ENCODE results near the gene UBE2D2.

The UBE2D2 gene

DNA sequence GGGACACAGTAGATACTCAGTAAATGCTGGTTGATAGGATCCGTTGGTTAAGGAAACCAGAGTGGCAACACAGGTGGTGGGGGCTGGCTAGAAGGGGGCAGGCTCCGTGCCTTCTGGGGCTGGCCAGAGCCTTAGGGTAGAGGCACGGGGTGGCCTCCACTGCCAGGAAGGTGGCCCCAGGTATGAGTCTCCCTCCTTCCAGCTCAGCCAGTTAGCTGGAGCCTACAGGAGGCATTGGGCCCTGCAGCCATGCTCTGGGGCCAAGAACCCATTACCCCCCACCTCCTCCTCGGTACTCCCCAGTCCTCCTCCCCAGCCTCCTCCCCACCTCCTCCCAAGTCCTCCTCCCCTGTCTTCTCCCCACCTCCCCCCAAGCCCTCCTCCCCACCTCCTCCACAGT is 114.7 kb downstream of the UBE2D2 start:
- Histone ChIP-seq H3K4me3 (ENCODE audit: low read depth, low read length) (no peak overlapping the region), H3K27me3 (replicated peaks) (no peaks in the 10 kb centered on the region), H3K27ac (no peak overlapping the region), H3K36me3 (replicated peaks) (peaks cover 12% of the 10 kb centered on the region)
- TF ChIP-seq, protein P1, sequence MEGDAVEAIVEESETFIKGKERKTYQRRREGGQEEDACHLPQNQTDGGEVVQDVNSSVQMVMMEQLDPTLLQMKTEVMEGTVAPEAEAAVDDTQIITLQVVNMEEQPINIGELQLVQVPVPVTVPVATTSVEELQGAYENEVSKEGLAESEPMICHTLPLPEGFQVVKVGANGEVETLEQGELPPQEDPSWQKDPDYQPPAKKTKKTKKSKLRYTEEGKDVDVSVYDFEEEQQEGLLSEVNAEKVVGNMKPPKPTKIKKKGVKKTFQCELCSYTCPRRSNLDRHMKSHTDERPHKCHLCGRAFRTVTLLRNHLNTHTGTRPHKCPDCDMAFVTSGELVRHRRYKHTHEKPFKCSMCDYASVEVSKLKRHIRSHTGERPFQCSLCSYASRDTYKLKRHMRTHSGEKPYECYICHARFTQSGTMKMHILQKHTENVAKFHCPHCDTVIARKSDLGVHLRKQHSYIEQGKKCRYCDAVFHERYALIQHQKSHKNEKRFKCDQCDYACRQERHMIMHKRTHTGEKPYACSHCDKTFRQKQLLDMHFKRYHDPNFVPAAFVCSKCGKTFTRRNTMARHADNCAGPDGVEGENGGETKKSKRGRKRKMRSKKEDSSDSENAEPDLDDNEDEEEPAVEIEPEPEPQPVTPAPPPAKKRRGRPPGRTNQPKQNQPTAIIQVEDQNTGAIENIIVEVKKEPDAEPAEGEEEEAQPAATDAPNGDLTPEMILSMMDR (IDR thresholded peaks at IDR 0.05; ENCODE audit: low read depth, low read length, missing control alignments): peak; percentile 2
- no peak for DNase-seq
- in situ Hi-C loops (cut with HindIII; ENCODE audit: low pct_ligation_motif_present, low sequenced_read_pairs): no loop called here

DNA sequence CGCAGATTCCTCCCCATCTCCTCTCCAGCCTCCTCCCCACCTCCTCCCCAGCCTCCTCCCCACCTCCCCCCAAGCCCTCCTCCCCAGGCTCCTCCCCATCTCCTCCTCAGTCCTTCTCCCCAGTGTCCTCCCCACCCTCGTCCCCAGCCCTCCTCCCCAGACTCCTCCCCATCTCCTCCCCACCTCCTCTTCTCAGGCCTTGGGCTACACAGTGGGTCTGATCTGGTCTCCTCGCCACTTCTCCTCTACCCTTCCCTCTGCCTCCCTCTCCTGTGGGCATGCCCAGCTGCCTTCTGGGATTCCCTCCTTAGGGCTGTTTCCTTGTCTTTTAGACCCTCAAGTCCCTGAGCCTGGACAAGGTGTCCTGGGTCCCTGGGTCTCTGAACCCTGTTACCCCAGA is 115.3 kb downstream of the UBE2D2 start:
- Histone ChIP-seq H3K27me3 (replicated peaks) (no peaks in the 10 kb centered on the region), H3K4me3 (ENCODE audit: low read depth, low read length) (no peak overlapping the region), H3K27ac (no peak overlapping the region), H3K36me3 (replicated peaks) (peaks cover 18% of the 10 kb centered on the region)
- TF ChIP-seq, protein P1 (IDR thresholded peaks at IDR 0.05; ENCODE audit: low read depth, low read length, missing control alignments): no peak
- no peak for DNase-seq
- in situ Hi-C loops (cut with HindIII; ENCODE audit: low pct_ligation_motif_present, low sequenced_read_pairs): no loop called here

DNA sequence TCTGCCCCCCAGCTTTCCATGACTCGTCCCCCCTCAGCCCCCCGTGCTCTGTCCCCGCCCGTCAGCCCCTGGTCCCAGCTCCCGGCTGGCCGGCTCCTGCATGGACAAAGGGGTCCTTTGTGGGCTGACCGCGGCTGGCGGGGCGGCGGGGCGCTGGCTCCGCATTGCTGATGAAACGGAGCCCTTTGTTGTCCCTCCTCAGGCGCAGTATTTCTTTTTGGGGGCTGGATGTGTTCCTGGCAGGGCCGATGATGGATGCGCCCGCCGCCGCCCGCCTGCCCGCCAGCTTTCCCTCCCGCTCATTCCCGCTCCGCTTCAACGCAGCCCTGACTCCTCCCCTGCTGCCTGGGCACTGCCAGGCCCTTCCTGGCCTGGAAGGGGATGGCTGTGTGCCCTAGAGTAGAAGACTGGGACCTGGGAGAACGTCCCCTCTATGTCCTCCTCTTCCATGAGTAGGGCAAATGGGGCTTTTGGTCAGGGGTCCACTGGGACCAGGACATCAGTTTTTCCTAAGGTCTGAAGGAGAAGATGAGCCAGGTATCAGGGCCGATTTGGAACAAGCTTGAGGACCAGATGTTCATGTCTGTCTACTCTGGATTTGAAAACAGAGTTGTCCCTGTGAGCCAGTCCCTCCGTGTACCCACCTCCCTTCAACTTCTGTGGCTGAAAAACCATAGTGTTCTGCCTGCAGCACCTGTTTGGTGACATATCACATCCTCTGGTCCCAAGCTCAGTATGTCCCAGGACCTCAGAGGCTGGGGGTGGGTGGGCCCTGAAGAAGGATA is 116.0 kb downstream of the UBE2D2 start:
- H3K27ac ChIP-seq: no peak overlapping the region
- no peak for DNase-seq
- H3K36me3 ChIP-seq (replicated peaks): peaks cover 20% of the 10 kb centered on the region
- TF ChIP-seq, protein P1 (IDR thresholded peaks at IDR 0.05; ENCODE audit: low read depth, low read length, missing control alignments): no peak
- H3K27me3 ChIP-seq (replicated peaks): no peaks in the 10 kb centered on the region
- in situ Hi-C loops (cut with HindIII; ENCODE audit: low pct_ligation_motif_present, low sequenced_read_pairs): no loop called here
- H3K4me3 ChIP-seq (ENCODE audit: low read depth, low read length): no peak overlapping the region

All from brain microvascular endothelial cell (primary cell).